Myocyte (in vitro differentiated cells): ENCODE data around the gene RBM8A. TPM values are rescaled to one million over a fixed set of nuclear protein-coding genes. Genes with fewer than 3 reads are reported as not detected.

Experiments
- DNase-seq: peaks from one replicate; pipeline ENCODE4 v3.0.0-alpha.2; 2012; ENCODE audit warnings: low read depth
- total RNA-seq: library from RNA; depleted of rRNA; stranded (reverse); fragments of >200 nt; gene quantifications from 2 replicates; pipeline ENCODE4 v1.2.3, GENCODE V29; 2014

The RBM8A gene
- total RNA-seq, 1 donor from 2014 or later: 191 TPM

GRCh38 chr1:145884675-145885074 is 42.6 kb downstream of the RBM8A start:
- no peak for DNase-seq

GRCh38 chr1:145879775-145880174 is 47.5 kb downstream of the RBM8A start:
- no peak for DNase-seq

GRCh38 chr1:145878724-145879123 is 48.6 kb downstream of the RBM8A start:
- no peak for DNase-seq

- no peak for DNase-seq
These were observed 49.3 kb downstream of the RBM8A start for GRCh38 chr1:145877923-145878486.

- DNase-seq: no peak
These were observed 52.6 kb downstream of the RBM8A start for GRCh38 chr1:145874646-145875045.

GRCh38 chr1:145871994-145872924 is 55.0 kb downstream of the RBM8A start:
- DNase-seq: peak; percentile 73

Other genes starting within 250 kb of the RBM8A start
- 55.0 and 90.7 TPM in 2 replicates for gene PDZK1, start 220.1 kb downstream of the RBM8A start, total RNA-seq
- gene CD160, start 208.0 kb downstream of the RBM8A start, total RNA-seq: not detected in 2 replicates
- 22.7 and 30.4 TPM in 2 replicates for gene RNF115, start 103.4 kb downstream of the RBM8A start, total RNA-seq
- 26.8 and 27.2 TPM in 2 replicates for gene POLR3C, start 103.3 kb downstream of the RBM8A start, total RNA-seq
- gene NUDT17, start 81.9 kb downstream of the RBM8A start, total RNA-seq: 10.7 and 13.6 TPM in 2 replicates
- 27.9 and 28.1 TPM in 2 replicates for gene PIAS3, start 68.4 kb downstream of the RBM8A start, total RNA-seq
- gene ANKRD35, start 41.6 kb downstream of the RBM8A start, total RNA-seq: 0.13 and 0.31 TPM in 2 replicates
- 30.2 and 41.5 TPM in 2 replicates for gene ITGA10, start 17.4 kb downstream of the RBM8A start, total RNA-seq
- gene PEX11B, start 8.8 kb downstream of the RBM8A start, total RNA-seq: 27.1 and 34.2 TPM in 2 replicates
- 24.4 and 24.7 TPM in 2 replicates for gene LIX1L, start 30.5 kb upstream of the RBM8A start, total RNA-seq
- gene ANKRD34A, start 37.1 kb upstream of the RBM8A start, total RNA-seq: 1.6 and 2.5 TPM in 2 replicates
- gene POLR3GL, start 37.2 kb upstream of the RBM8A start, total RNA-seq: 36.0 and 37.3 TPM in 2 replicates
- 260 and 398 TPM in 2 replicates for gene TXNIP, start 69.1 kb upstream of the RBM8A start, total RNA-seq
- 184 and 334 TPM in 2 replicates for gene HJV, start 94.3 kb upstream of the RBM8A start, total RNA-seq
- 1.0 and 1.1 TPM in 2 replicates for gene NBPF10, start 217.3 kb upstream of the RBM8A start, total RNA-seq